Transverse colon (tissue), 4 donors: Measurements from ENCODE around the gene ENTHD1. TPM values are rescaled to one million over a fixed set of nuclear protein-coding genes. Genes with fewer than 3 reads are reported as not detected.
A peak's percentile ranks its signal among the peaks of the same experiment; 100 is the strongest.
"Not testable (repeated sequence)": the region's sequence is repeated elsewhere in the genome, so short reads cannot be mapped to it uniquely, and the experiment has no call there.

Experiments used
- DNase-seq: peaks from one replicate; pipeline ENCODE4 v3.0.0-alpha.2; 2019
- H3K27ac ChIP-seq, 4 donors: fragments of 200-600 bp; sonication (generic); 2 replicates each; pipeline ENCODE4 v1.5.1; 2016 to 2018; ENCODE audit warnings: inconsistent platforms in 4 of 4
- H3K27me3 ChIP-seq: fragments of 200-600 bp; sonication (generic); 2 replicates; pipeline ENCODE4 v1.5.1; 2017; ENCODE audit warnings: inconsistent platforms
- H3K36me3 ChIP-seq, 4 donors: fragments of 200-600 bp; sonication (generic); 2 replicates each; pipeline ENCODE4 v1.5.1; 2017 to 2019; ENCODE audit warnings: inconsistent platforms in 4 of 4
- H3K4me1 ChIP-seq, 4 donors: fragments of 200-600 bp; sonication (generic); 2 replicates each; pipeline ENCODE4 v1.5.1; 2017 to 2020; ENCODE audit warnings: inconsistent platforms in 4 of 4
- H3K4me3 ChIP-seq, 4 donors: fragments of 200-600 bp; sonication (generic); 1 replicate in 1 of 4; 2 replicates in 3 of 4; pipeline versions ENCODE4 v1.5.1 to v1.6.1; 2017 to 2019; ENCODE audit warnings: inconsistent platforms in 4 of 4
- H3K9me3 ChIP-seq, 2 donors: fragments of 200-600 bp; sonication (generic); 2 replicates each; pipeline ENCODE4 v1.5.1; 2017 to 2019; ENCODE audit warnings: inconsistent platforms in 2 of 2
- EP300 ChIP-seq: sonication (generic); formaldehyde crosslinking; IDR thresholded peaks from one replicate; pipeline ENCODE4 v1.6.1; 2017; ENCODE audit warnings: antibody characterized with exemption, low read depth
- POLR2A ChIP-seq: fragments of 450-650 bp; IDR thresholded peaks from one replicate; pipeline ENCODE4 v1.6.1; 2016; ENCODE audit warnings: antibody characterized with exemption, mild to moderate bottlenecking, moderate library complexity
- POLR2AphosphoS5 ChIP-seq, 3 donors: sonication (generic); formaldehyde crosslinking; IDR thresholded peaks; one replicate each; pipeline ENCODE4 v1.6.1; 2016; ENCODE audit warnings: antibody characterized with exemption in 3 of 3
- WGBS, 2 donors: methylation state at CpG; one replicate each; pipeline ENCODE4 v1.1.5; 2018; ENCODE audit warnings: low coverage in 1 of 2; 5-methylcytosine and 5-hydroxymethylcytosine counted together
- in situ Hi-C, 4 donors: fragments of 200-750 bp; cut with MboI; loops; one replicate each; pipeline versions ENCODE4 v1.15.0 to v1.15.1; 2017; ENCODE audit warnings: low sequenced_read_pairs in 3 of 4, low pct_ligation_motif_present in 1 of 4, low pct_unique_long_range_greater_than_20kb in 1 of 4
- intact Hi-C: fragments of 100-400 bp; cut with DNase I; formaldehyde crosslinking; loops from one replicate; pipeline ENCODE4 v1.15.1; 2023; ENCODE audit warnings: low total_unique reads
- total RNA-seq, 4 donors: library from RNA; depleted of rRNA; stranded (reverse); fragments of >200 nt; gene quantifications; one replicate each; pipeline ENCODE4 v1.1.0, GENCODE V29; 2016
- TF ChIP-seq, protein P1 (sequence below), 5 experiments: fragments of 200-600 bp in 3 of 5; fragments of 450-650 bp in 2 of 5; sonication (generic) in 3 of 5; IDR thresholded peaks; 1 replicate in 2 of 5; 2 replicates in 3 of 5; pipeline ENCODE4 v1.5.1; 2016 to 2017; ENCODE audit warnings: antibody characterized with exemption in 5 of 5, inconsistent platforms in 3 of 5, mild to moderate bottlenecking in 2 of 5, moderate library complexity in 1 of 5

Gene ENTHD1
- total RNA-seq, 4 donors from 2014 or later: not detected

- no peaks in the 10 kb centered on the region for H3K36me3 ChIP-seq
- peaks cover 3% of the 10 kb centered on the region for H3K27me3 ChIP-seq
- in situ Hi-C loops: no loop called here
These were observed 14.1 kb upstream of the ENTHD1 start for GRCh38 chr22:39907605-39908097.

DNA sequence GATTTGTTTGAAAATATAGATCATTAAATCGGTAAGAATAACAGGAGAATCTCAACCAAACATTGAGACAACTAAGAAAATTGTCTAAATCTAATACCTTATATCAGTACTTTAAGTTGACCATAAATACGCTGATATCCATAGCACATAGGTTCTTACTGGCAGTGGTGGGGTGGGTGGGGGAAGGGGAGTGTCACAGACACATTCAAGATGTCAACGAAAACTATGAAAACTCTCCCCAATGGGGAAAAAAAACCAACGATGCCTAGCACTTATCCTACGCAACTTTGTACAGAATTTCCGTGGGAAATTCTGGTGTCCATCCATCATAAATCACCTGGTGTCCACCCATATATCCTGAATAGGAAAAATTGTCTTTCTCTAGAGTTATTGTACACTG lies 13.5 kb upstream of the ENTHD1 start:
- TF ChIP-seq, protein P1, sequence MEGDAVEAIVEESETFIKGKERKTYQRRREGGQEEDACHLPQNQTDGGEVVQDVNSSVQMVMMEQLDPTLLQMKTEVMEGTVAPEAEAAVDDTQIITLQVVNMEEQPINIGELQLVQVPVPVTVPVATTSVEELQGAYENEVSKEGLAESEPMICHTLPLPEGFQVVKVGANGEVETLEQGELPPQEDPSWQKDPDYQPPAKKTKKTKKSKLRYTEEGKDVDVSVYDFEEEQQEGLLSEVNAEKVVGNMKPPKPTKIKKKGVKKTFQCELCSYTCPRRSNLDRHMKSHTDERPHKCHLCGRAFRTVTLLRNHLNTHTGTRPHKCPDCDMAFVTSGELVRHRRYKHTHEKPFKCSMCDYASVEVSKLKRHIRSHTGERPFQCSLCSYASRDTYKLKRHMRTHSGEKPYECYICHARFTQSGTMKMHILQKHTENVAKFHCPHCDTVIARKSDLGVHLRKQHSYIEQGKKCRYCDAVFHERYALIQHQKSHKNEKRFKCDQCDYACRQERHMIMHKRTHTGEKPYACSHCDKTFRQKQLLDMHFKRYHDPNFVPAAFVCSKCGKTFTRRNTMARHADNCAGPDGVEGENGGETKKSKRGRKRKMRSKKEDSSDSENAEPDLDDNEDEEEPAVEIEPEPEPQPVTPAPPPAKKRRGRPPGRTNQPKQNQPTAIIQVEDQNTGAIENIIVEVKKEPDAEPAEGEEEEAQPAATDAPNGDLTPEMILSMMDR (IDR thresholded peaks at IDR 0.05): no peak
- TF ChIP-seq EP300 (no peak), POLR2A (no peak), POLR2AphosphoS5 (IDR thresholded peaks at IDR 0.05) (no peak)
- in situ Hi-C loops: no loop called here
- peaks cover 3% of the 10 kb centered on the region for H3K27me3 ChIP-seq
- H3K27ac ChIP-seq: peak overlapping the region in 3 of 4 donors; percentile 16 to 26 (median 21)
- 79 to 89% methylated on average over 5 to 6 of the region's 6 CpGs for WGBS, 2 donors
- H3K36me3 ChIP-seq: no peaks in the 10 kb centered on the region
- DNase-seq: no peak
- no peaks in the 10 kb centered on the region for H3K4me1 ChIP-seq
- H3K4me3 ChIP-seq: no peak overlapping the region
- H3K9me3 ChIP-seq: no peaks in the 10 kb centered on the region
- intact Hi-C loops: no loop called here

More at GRCh38 chr22:39907605-39908097, 14.1 kb upstream of the ENTHD1 start:
- no peak overlapping the region for H3K4me3 ChIP-seq
- intact Hi-C loops: no loop called here
- peak overlapping the region; percentile 16 to 26 (median 23) for H3K27ac ChIP-seq
- H3K9me3 ChIP-seq: no peaks in the 10 kb centered on the region
- TF ChIP-seq EP300 (no peak), POLR2AphosphoS5 (IDR thresholded peaks at IDR 0.05) (no peak), POLR2A (no peak)
- TF ChIP-seq, protein P1 (IDR thresholded peaks at IDR 0.05): no peak
- no peaks in the 10 kb centered on the region for H3K4me1 ChIP-seq
- 74 to 100% methylated on average over 4 to 9 of the region's 9 CpGs for WGBS, 2 donors
- DNase-seq: no peak

DNA sequence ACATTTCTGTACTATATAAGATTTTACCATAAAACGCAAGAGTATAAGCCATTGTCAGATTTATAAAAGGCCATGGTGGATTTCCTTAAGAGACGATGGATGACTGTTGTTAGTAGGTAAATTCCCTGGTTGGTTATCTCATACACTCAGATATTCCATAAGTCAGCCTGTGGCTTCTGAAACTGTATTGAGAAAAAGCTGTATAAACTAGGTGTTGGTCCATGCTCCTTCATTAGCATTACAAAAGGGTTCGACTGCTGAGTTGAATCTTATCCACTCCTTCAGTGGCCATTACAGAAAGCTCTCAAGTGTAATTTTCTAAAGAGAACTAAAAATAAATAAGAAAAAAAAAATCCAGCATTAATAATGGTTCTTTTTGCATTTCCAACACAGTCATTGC lies 12.6 kb upstream of the ENTHD1 start:
- no peak for TF ChIP-seq POLR2AphosphoS5 (IDR thresholded peaks at IDR 0.05)
- no peak for TF ChIP-seq POLR2A
- TF ChIP-seq, protein P1 (IDR thresholded peaks at IDR 0.05): no peak
- TF ChIP-seq EP300: no peak
- 75 to 79% methylated on average over 3 of the region's 3 CpGs for WGBS, 2 donors
- no peaks in the 10 kb centered on the region for H3K4me1 ChIP-seq
- intact Hi-C loops (no loop called here), in situ Hi-C loops (no loop called here)
- no peaks in the 10 kb centered on the region for H3K36me3 ChIP-seq
- no peaks in the 10 kb centered on the region for H3K9me3 ChIP-seq
- H3K4me3 ChIP-seq: no peak overlapping the region
- peak overlapping the region in 2 of 4 donors; percentile 11 to 21 for H3K27ac ChIP-seq
- H3K27me3 ChIP-seq: peaks cover 3% of the 10 kb centered on the region
- no peak for DNase-seq

- 78 to 83% methylated on average over 1 to 3 of the region's 3 CpGs for WGBS, 2 donors
- Histone ChIP-seq H3K9me3 (no peaks in the 10 kb centered on the region), H3K4me1 (no peaks in the 10 kb centered on the region), H3K27ac (peak overlapping the region in 1 of 4 donors; percentile 21), H3K27me3 (peaks cover 3% of the 10 kb centered on the region), H3K36me3 (no peaks in the 10 kb centered on the region), H3K4me3 (no peak overlapping the region)
- TF ChIP-seq POLR2A (no peak), EP300 (no peak)
- no peak for DNase-seq
- in situ Hi-C loops (no loop called here), intact Hi-C loops (no loop called here)
These were observed 12.1 kb upstream of the ENTHD1 start for GRCh38 chr22:39905687-39906086.

- in situ Hi-C loops (no loop called here), intact Hi-C loops (no loop called here)
- H3K4me1 ChIP-seq: no peaks in the 10 kb centered on the region
- H3K27ac ChIP-seq: peak overlapping the region in 1 of 4 donors; percentile 30
- no peaks in the 10 kb centered on the region for H3K36me3 ChIP-seq
- H3K9me3 ChIP-seq: no peaks in the 10 kb centered on the region
- no peaks in the 10 kb centered on the region for H3K27me3 ChIP-seq
- TF ChIP-seq, protein P1 (IDR thresholded peaks at IDR 0.05): no peak
- TF ChIP-seq POLR2A (no peak), EP300 (no peak)
- 86 to 87% methylated on average over 4 of the region's 4 CpGs for WGBS, 2 donors
- no peak overlapping the region for H3K4me3 ChIP-seq
- DNase-seq: no peak
These were observed 11.3 kb upstream of the ENTHD1 start for GRCh38 chr22:39904862-39905261.

GRCh38 chr22:39904024-39904423 lies 10.5 kb upstream of the ENTHD1 start:
- H3K27me3 ChIP-seq, H3K9me3 ChIP-seq, H3K4me1 ChIP-seq, in situ Hi-C loops, intact Hi-C loops, DNase-seq, H3K4me3 ChIP-seq, H3K36me3 ChIP-seq: not testable (repeated sequence)
- peak overlapping the region in 1 of 4 donors; percentile 30 for H3K27ac ChIP-seq
- 89 to 93% methylated on average over 3 to 10 of the region's 10 CpGs for WGBS, 2 donors
